GM19324 (cell line): ENCODE results near the gene SLC7A6.

Source experiments
- ATAC-seq: cut with Tn5 transposase; IDR thresholded peaks from one replicate; pipeline ENCODE4 v1.9.1; 2021; ENCODE audit warnings: mild to moderate bottlenecking, moderate library complexity; ENCODE audit not compliant: unreplicated experiment, low FRiP score

SLC7A6 gene

GRCh38 chr16:68338326-68339119, 74.2 kb downstream of the SLC7A6 start:
- no peak for ATAC-seq

- ATAC-seq, result no peak
Observed at GRCh38 chr16:68339214-68339613, 74.9 kb downstream of the SLC7A6 start.

GRCh38 chr16:68342620-68343019, 78.3 kb downstream of the SLC7A6 start:
- ATAC-seq, result no peak

- no peak for ATAC-seq
Observed at GRCh38 chr16:68343137-68343536, 78.8 kb downstream of the SLC7A6 start.

- ATAC-seq, result no peak
Observed at GRCh38 chr16:68344252-68344651, 79.9 kb downstream of the SLC7A6 start.

GRCh38 chr16:68345351-68345810, 81.1 kb downstream of the SLC7A6 start:
- ATAC-seq, result no peak

GRCh38 chr16:68345958-68346635, 81.8 kb downstream of the SLC7A6 start:
- no peak for ATAC-seq

GRCh38 chr16:68346892-68347480, 82.7 kb downstream of the SLC7A6 start:
- no peak for ATAC-seq

GRCh38 chr16:68347605-68348004, 83.3 kb downstream of the SLC7A6 start:
- ATAC-seq, result no peak

- ATAC-seq, result no peak
Observed at GRCh38 chr16:68348639-68349445, 84.5 kb downstream of the SLC7A6 start.

GRCh38 chr16:68349838-68350410, 85.6 kb downstream of the SLC7A6 start:
- no peak for ATAC-seq

- no peak for ATAC-seq
Observed at GRCh38 chr16:68350813-68351350, 86.6 kb downstream of the SLC7A6 start.
